Stimulated activated CD4-positive, alpha-beta T cell treated with anti-CD3 and anti-CD28 coated beads, Interleukin-2, amount 100 ng/mL, for 4 hours (primary cell): ENCODE data around the gene AMHR2.
"Not testable (repeated sequence)": the region's sequence is repeated elsewhere in the genome, so short reads cannot be mapped to it uniquely, and the experiment has no call there.

ENCODE experiments used
- DNase-seq: peaks from one replicate; pipeline ENCODE4 v3.0.0-alpha.2; 2020; ENCODE audit warnings: low read depth

Gene AMHR2

DNA sequence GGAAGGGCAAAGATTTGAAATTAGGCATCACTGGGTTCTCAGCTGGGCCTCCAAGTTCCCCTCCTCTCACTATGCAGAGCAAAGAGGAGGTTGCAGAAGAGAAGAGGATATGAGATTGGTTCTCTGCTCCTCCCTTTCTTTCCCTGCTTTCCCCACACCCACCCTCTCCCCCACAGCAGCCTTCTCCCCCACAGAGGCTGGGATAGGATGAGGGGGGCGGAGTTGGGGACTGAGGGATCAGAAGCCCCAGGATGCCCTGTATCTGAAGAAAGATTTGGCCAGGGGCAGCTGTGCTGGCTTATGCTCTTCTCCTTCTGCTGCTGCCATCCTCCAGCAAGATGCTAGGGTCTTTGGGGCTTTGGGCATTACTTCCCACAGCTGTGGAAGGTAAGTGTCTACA, at the start of gene AMHR2:
Gene AMHR2 (plus strand): TSS at position 259 of the 400 bp plus-strand sequence. CDS start 80 bp downstream, at position 339.
- DNase-seq, result no peak

- DNase-seq, result not testable (repeated sequence)
Observed at GRCh38 chr12:53374277-53374676, 49.4 kb upstream of the AMHR2 start.

DNA sequence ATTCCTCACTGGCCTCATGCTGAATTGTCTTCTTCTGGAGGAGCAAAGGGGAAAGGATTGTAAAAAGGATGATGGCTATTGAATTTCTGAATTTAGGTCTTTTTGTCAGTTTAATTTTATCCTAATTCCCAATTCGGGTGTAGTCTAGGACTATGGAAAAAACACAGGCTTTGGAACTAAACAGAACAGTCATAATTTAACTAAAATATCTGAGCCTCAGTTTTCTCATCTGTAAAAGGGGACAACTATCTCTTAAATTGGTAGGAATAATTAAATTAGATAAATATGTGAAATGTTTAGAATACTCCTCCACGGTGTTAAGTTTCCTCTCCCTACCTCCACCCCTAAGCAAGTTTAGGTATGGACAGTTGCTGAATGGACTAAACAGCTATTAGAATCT, 46.9 kb upstream of the AMHR2 start:
- DNase-seq, result no peak

- no peak for DNase-seq
Observed at GRCh38 chr12:53378222-53378621, 45.4 kb upstream of the AMHR2 start.

DNA sequence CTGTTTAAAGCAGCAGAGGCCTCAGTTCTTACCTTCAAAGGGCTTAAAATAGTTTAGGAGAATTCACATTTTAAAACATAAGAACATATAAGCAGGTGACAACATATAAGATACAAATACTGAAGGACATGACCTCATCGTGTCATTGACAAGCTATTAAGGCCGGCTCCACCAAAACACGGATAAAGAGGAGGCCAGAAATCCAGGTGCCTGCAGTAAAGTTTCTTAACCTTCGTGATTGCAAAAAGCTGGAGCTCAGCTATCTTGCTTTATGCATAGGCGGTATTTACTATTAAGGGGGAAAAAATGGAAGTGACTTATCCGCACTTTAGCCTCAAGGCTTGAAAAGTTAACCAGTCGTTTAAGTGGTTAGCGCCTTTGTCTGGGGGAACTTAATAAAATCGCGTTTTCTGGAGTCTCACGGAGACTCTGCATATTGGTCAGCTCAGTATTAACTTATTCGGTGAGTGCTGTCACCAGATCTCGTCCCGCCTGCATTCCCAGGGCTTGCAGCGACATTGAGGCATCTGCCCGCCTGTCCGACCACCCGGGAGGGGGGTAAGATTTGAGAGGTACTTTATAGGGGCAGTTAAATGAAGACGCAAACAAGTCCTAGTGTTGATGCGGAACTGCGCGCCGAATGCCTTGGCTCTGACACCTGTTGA, 44.8 kb upstream of the AMHR2 start:
- DNase-seq, result no peak

- DNase-seq, result peak; percentile 99
Observed at GRCh38 chr12:53379389-53380103, 44.1 kb upstream of the AMHR2 start.

DNA sequence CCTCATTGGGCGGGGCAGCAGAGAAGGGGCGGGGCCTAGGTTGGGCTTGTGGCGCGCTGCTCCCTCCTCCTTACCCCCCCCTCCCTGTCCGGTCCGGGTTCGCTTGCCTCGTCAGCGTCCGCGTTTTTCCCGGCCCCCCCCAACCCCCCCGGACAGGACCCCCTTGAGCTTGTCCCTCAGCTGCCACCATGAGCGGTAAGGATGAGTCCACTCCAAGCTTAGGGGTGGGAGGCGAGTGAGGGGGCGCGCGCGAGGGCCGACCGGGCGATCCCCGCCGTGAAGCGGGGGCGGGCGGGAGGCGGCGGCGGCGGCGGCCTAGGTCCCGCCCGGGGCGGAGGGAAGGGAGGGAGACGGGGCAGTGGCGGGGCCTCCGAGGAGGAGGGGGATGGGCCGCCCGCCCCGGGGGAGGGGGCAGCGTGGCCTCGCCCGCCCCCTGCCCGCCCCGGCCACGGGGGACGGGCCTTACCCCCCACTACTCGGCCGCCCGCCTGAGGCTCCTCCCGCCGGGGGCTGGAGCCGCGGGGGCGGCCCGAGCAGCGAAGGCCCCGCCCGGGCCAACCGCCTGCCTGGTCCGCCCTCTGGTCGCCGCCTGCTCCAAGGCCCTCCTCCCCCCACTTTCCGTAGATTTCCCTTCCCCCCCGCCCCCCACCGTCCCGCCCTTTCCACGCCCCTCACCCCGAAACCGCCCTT, 43.4 kb upstream of the AMHR2 start, which contains the start of gene SP1:
Gene SP1 (plus strand): TSS at position 73 of the 690 bp plus-strand sequence. CDS start 116 bp downstream, at position 189.
- peak; percentile 80 for DNase-seq

DNA sequence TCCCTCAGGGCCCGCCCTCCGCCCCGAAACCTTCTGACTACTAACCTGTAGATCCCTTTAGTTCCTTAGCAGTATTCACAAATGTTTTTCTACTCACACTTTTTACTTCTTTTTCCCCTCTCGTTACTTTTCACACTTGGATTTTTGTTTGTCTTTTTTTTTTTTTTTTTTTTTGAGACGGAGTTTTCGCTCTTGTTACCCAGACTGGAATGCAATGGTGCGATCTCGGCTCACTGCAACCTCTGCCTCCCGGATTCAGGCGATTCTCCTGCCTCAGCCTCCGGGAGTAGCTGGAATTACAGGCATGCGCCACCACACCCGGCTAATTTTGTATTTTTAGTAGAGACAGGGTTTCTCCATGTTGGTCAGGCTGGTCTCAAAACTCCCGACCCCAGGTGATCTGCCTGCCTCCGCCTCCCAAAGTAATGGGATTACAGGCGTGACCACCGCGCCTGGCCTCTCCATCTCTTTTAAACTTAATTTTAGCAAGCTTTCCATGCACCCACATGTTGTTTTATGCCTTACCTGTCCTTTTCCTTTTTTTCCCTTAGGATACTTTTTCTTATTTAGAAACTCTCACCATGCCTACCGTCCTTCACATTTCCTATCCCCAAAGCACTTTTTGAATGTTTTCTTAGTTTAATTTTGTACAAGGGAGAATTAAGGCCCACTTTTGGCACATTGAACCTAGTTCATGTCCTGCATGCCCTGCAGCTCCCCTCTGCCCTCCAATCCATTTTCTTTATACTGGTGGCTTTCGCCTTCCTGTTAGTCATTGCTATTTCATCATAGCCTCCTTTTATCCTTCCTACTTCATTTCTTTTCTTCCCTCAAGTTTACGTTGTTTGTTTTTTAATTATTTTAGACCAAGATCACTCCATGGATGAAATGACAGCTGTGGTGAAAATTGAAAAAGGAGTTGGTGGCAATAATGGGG, 42.6 kb upstream of the AMHR2 start:
- no peak for DNase-seq

DNA sequence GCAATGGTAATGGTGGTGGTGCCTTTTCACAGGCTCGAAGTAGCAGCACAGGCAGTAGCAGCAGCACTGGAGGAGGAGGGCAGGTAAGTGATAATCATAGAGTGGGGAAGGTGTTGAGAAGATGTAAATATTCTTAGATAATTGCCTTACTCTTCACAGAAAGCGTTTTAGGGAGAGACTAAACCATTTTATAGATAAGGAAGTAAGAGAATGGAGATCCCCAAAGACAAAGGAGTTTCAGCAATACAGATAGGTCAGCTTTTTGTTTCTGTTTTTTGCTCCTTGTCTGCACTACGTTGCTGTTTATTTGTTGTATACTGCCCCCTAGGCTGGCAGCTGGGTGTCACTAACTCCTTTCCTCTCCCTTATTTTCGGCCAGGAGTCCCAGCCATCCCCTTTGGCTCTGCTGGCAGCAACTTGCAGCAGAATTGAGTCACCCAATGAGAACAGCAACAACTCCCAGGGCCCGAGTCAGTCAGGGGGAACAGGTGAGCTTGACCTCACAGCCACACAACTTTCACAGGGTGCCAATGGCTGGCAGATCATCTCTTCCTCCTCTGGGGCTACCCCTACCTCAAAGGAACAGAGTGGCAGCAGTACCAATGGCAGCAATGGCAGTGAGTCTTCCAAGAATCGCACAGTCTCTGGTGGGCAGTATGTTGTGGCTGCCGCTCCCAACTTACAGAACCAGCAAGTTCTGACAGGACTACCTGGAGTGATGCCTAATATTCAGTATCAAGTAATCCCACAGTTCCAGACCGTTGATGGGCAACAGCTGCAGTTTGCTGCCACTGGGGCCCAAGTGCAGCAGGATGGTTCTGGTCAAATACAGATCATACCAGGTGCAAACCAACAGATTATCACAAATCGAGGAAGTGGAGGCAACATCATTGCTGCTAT, 41.7 kb upstream of the AMHR2 start:
- DNase-seq, result no peak

- no peak for DNase-seq
Observed at GRCh38 chr12:53383258-53383657, 40.4 kb upstream of the AMHR2 start.

DNA sequence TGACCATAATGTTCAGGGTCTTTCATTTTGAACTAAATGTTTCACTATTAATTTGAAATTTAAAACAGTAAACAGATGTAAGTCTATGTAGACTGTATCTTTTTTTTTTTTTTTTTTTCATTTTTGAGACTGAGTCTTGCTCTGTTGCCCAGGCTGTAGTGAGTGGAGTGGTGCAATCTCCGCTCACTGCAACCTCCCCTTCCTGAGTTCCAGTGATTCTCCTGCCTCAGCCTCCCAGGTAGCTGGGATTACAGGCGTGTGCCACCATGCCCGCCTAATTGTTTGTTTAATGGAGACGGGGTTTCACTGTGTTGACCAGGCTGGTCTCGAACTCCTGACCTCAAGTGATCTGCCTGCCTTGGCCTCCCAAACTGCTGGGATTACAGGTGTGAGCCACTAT, 37.3 kb upstream of the AMHR2 start:
- not testable (repeated sequence) for DNase-seq

DNA sequence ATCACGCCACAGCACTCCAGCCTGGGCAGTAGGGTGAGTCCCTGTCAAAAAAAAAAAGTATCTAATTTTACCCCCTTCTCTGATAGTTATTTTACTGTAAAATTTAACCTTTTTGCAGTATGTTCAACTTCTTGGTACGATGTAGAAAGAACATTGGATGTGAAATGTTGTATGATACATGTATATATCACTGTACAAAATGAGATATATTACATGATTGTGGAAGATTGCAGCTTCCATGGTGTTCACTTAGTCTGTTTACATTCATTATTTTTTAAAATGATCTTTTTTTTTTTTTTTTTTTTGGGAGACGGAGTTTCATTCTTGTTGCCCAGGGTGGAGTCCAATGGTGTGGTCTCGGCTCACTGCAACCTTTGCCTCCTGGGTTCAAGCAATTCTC, 34.7 kb upstream of the AMHR2 start:
- DNase-seq, result no peak

DNA sequence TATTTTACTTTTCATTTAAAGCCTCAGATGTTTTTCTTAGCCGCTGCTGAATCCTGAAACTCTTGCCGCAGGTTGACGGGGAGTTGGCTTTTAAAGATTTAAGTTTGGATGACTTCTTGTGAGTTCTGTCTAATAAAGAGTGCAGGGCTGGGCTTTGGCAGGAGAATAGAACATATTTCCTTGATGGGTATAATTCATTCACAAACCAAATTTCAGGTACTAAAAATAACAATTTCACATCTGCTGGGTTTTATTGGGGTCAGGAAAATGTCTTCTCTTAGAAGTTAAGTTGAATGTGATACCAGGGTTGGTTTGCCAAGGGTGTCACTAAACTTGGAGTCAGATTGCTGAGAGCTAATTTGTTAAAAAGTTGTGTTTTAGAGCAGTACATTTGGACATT, 34.0 kb upstream of the AMHR2 start:
- no peak for DNase-seq

- DNase-seq, result no peak
Observed at GRCh38 chr12:53391724-53392123, 31.9 kb upstream of the AMHR2 start.

GRCh38 chr12:53399896-53400295, 23.8 kb upstream of the AMHR2 start:
- DNase-seq, result no peak

DNA sequence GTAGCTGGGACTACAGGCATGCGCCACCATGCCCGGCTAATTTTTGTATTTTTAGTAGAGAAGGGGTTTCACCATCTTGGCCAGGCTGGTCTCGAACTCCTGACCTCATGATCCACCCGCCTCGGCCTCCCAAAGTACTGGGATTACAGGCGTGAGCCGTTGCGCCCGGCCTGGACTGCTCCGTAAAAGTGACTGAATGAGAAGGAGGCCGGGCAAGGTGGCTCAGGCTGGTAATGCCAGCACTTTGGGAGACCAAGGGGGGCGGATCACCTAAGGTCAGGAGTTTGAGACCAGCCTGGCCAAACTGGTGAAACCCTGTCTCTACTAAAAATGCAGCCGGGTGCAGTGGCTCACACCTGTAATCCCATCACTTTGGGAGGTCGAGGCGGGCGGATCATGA, 21.3 kb upstream of the AMHR2 start:
- DNase-seq, result not testable (repeated sequence)

GRCh38 chr12:53402871-53403270, 20.8 kb upstream of the AMHR2 start:
- no peak for DNase-seq

DNA sequence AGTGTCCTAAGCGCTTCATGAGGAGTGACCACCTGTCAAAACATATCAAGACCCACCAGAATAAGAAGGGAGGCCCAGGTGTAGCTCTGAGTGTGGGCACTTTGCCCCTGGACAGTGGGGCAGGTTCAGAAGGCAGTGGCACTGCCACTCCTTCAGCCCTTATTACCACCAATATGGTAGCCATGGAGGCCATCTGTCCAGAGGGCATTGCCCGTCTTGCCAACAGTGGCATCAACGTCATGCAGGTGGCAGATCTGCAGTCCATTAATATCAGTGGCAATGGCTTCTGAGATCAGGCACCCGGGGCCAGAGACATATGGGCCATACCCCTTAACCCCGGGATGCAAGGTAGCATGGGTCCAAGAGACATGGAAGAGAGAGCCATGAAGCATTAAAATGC, 12.7 kb upstream of the AMHR2 start:
- no peak for DNase-seq

DNA sequence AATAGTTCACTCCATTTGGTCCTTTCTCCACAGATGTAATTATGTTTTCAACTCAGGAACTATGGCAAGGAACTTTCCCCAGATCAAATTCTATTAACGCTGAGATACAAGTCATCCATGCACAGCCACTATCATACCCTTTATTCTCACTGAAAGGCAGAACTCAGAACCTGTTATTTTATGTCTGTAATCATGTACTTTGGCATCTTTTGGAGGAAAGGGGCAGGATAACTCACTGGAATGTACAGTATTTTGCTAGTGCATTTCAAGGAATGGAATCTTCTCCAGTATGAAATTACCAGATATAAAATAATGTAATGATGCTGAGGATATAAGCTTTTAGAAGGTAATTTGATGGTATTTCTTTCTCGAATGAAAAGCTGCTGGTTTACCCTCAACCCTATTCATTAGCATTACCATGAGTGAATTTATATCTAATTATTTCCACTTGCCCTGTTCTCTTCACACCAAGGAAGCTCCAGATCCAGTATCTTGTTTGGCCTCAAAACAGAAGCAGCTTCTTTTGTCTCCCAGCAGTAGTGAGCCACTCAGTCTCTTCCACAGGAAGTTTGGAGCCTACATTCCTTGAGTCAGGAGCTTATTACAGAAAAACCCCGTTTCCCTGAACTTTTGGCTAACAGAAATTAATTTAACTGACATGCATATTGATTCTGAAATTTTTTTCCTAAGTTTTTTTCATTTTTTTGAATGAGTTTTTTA, 10.0 kb upstream of the AMHR2 start:
- DNase-seq, result no peak

DNA sequence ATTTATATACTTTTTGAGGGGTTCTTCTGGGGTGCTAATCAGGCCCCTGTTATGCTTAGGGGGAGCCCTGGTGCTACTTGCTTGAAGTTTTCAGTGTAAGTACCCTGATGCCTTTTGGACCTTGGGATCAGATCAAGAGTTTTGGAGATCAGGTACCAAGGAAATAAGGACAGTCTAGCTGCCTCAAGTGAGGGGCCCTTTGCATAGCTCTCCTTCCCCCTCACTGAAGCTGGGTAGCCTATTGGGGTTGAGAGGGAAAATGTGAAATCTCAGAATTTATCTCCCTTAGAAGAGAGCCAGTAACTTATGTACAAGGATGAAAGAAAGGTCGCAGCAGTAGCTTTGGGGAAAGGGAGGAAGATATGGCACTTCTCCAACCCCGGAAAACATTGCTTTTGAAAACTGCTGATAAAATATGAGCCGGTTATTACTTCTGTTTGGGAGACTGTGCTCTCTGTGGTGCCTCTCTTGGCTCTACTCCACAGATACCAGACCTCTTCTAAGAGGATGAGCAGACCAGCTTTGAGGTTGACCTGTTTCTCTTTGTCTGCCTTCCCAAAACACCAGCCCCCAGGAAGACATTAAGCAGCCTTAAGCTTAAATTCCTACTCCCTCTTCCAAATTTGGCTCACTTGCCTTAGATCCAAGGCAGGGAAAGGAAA, 8.8 kb upstream of the AMHR2 start:
- DNase-seq, result no peak
